Ectodermal cell (in vitro differentiated cells): ENCODE data around the gene VWA8.

ENCODE experiments used
- H3K27ac ChIP-seq: 2 replicates; pipeline ENCODE4 v1.7.0; 2013; ENCODE audit warnings: mild to moderate bottlenecking, low read depth, low read length; ENCODE audit not compliant: insufficient read depth, poor library complexity, severe bottlenecking
- H3K27me3 ChIP-seq: 2 replicates; pipeline ENCODE4 v1.7.0; 2013; ENCODE audit warnings: mild to moderate bottlenecking, low read length; ENCODE audit not compliant: insufficient read depth, control insufficient read depth, poor library complexity, severe bottlenecking
- H3K36me3 ChIP-seq: one replicate; pipeline ENCODE4 v1.7.0; 2013; ENCODE audit warnings: low read length; ENCODE audit not compliant: control insufficient read depth, insufficient read depth
- H3K4me1 ChIP-seq: one replicate; pipeline ENCODE4 v1.7.0; 2013; ENCODE audit warnings: low read length; ENCODE audit not compliant: control insufficient read depth, insufficient read depth
- H3K4me3 ChIP-seq: 2 replicates; pipeline ENCODE4 v1.7.0; 2013; ENCODE audit warnings: low read depth, low read length, control low read depth; ENCODE audit not compliant: insufficient read depth
- H3K9me3 ChIP-seq: 2 replicates; pipeline ENCODE4 v1.7.0; 2013; ENCODE audit warnings: mild to moderate bottlenecking, low read length, moderate library complexity; ENCODE audit not compliant: control insufficient read depth
- WGBS, 2 experiments: methylation state at CpG; one replicate each; pipeline ENCODE4 v1.1.7; 2013; ENCODE audit warnings: missing lambda C conversion rate in 2 of 2; 5-methylcytosine and 5-hydroxymethylcytosine counted together

VWA8 gene

GRCh38 chr13:41791056-41791455 is 169.9 kb downstream of the VWA8 start:
- Histone ChIP-seq H3K27me3 (no peaks in the 10 kb centered on the region), H3K4me1 (no peaks in the 10 kb centered on the region), H3K4me3 (no peak overlapping the region), H3K27ac (no peak overlapping the region), H3K9me3 (no peaks in the 10 kb centered on the region), H3K36me3 (no peaks in the 10 kb centered on the region)

GRCh38 chr13:41788552-41788951 is 172.4 kb downstream of the VWA8 start:
- Histone ChIP-seq H3K27me3 (no peaks in the 10 kb centered on the region), H3K9me3 (no peaks in the 10 kb centered on the region), H3K36me3 (no peaks in the 10 kb centered on the region), H3K27ac (no peak overlapping the region), H3K4me3 (no peak overlapping the region), H3K4me1 (no peaks in the 10 kb centered on the region)
- 94 to 95% methylated on average over 4 of the region's 4 CpGs for WGBS, 2 experiments

GRCh38 chr13:41785402-41786172 is 175.3 kb downstream of the VWA8 start:
- no peak overlapping the region for H3K4me3 ChIP-seq
- no peaks in the 10 kb centered on the region for H3K9me3 ChIP-seq
- 84 to 85% methylated on average over 6 of the region's 6 CpGs for WGBS, 2 experiments
- no peaks in the 10 kb centered on the region for H3K27me3 ChIP-seq
- H3K36me3 ChIP-seq: no peaks in the 10 kb centered on the region
- no peak overlapping the region for H3K27ac ChIP-seq
- H3K4me1 ChIP-seq: peaks cover 4% of the 10 kb centered on the region

GRCh38 chr13:41782086-41782485 is 178.8 kb downstream of the VWA8 start:
- WGBS, 2 experiments: 56 to 60% methylated on average over 1 of the region's 1 CpG
- Histone ChIP-seq H3K4me3 (no peak overlapping the region), H3K36me3 (no peaks in the 10 kb centered on the region), H3K4me1 (peaks cover 4% of the 10 kb centered on the region), H3K27ac (no peak overlapping the region), H3K9me3 (no peaks in the 10 kb centered on the region), H3K27me3 (no peaks in the 10 kb centered on the region)

- no peak overlapping the region for H3K4me3 ChIP-seq
- H3K27ac ChIP-seq: no peak overlapping the region
These were observed 179.9 kb downstream of the VWA8 start for GRCh38 chr13:41780715-41781706.

GRCh38 chr13:41775251-41775650 is 185.7 kb downstream of the VWA8 start:
- no peaks in the 10 kb centered on the region for H3K27me3 ChIP-seq
- H3K9me3 ChIP-seq: no peaks in the 10 kb centered on the region
- WGBS, 2 experiments: 95% methylated on average over 2 of the region's 2 CpGs
- no peaks in the 10 kb centered on the region for H3K4me1 ChIP-seq
- no peak overlapping the region for H3K4me3 ChIP-seq
- no peak overlapping the region for H3K27ac ChIP-seq
- no peaks in the 10 kb centered on the region for H3K36me3 ChIP-seq

More at GRCh38 chr13:41780715-41781706, 179.9 kb downstream of the VWA8 start:
- no peaks in the 10 kb centered on the region for H3K36me3 ChIP-seq
- 94 to 97% methylated on average over 5 of the region's 5 CpGs for WGBS, 2 experiments
- peaks cover 4% of the 10 kb centered on the region for H3K4me1 ChIP-seq
- H3K27me3 ChIP-seq: no peaks in the 10 kb centered on the region
- H3K9me3 ChIP-seq: no peaks in the 10 kb centered on the region

- H3K9me3 ChIP-seq: no peaks in the 10 kb centered on the region
- no peak overlapping the region for H3K4me3 ChIP-seq
- no peaks in the 10 kb centered on the region for H3K4me1 ChIP-seq
- H3K36me3 ChIP-seq: no peaks in the 10 kb centered on the region
- H3K27me3 ChIP-seq: no peaks in the 10 kb centered on the region
- no peak overlapping the region for H3K27ac ChIP-seq
These were observed 186.2 kb downstream of the VWA8 start for GRCh38 chr13:41774605-41775218.

- H3K9me3 ChIP-seq: no peaks in the 10 kb centered on the region
- no peaks in the 10 kb centered on the region for H3K27me3 ChIP-seq
- H3K4me3 ChIP-seq: no peak overlapping the region
- H3K4me1 ChIP-seq: no peaks in the 10 kb centered on the region
- WGBS, 2 experiments: 100% methylated on average over 1 of the region's 1 CpG
- no peaks in the 10 kb centered on the region for H3K36me3 ChIP-seq
- H3K27ac ChIP-seq: no peak overlapping the region
These were observed 193.1 kb downstream of the VWA8 start for GRCh38 chr13:41767801-41768200.

- Histone ChIP-seq H3K9me3 (no peaks in the 10 kb centered on the region), H3K27me3 (no peaks in the 10 kb centered on the region), H3K36me3 (no peaks in the 10 kb centered on the region), H3K4me1 (no peaks in the 10 kb centered on the region), H3K4me3 (no peak overlapping the region), H3K27ac (no peak overlapping the region)
- 91 to 98% methylated on average over 1 of the region's 1 CpG for WGBS, 2 experiments
These were observed 194.5 kb downstream of the VWA8 start for GRCh38 chr13:41766439-41766838.

GRCh38 chr13:41765813-41766212 is 195.1 kb downstream of the VWA8 start:
- Histone ChIP-seq H3K9me3 (no peaks in the 10 kb centered on the region), H3K4me3 (no peak overlapping the region), H3K36me3 (no peaks in the 10 kb centered on the region), H3K27me3 (no peaks in the 10 kb centered on the region), H3K27ac (no peak overlapping the region), H3K4me1 (no peaks in the 10 kb centered on the region)
- 92 to 94% methylated on average over 5 of the region's 5 CpGs for WGBS, 2 experiments
